Measurements from ENCODE around the gene RYR1. TPM values are rescaled to one million over a fixed set of nuclear protein-coding genes. Genes with fewer than 3 reads are reported as not detected.

The RYR1 gene
- total RNA-seq, 4 donors from 2014 or later: 0.20 to 2.1 (median 1.4) TPM

- peaks cover 26% of the 10 kb centered on the region for H3K27me3 ChIP-seq
- WGBS, 2 donors (ENCODE audit: low coverage in 1 of 2): 96% methylated on average over 9 of the region's 9 CpGs; no CpG with 5 or more reads in 1 of the 2 donors
These were observed 130.0 kb downstream of the RYR1 start for GRCh38 chr19:38563475-38563874.

GRCh38 chr19:38564981-38565690 lies 131.6 kb downstream of the RYR1 start:
- DNase-seq: no peak
- Histone ChIP-seq H3K27me3 (peaks cover 26% of the 10 kb centered on the region), H3K4me1 (peaks cover 0 to 4% (median 0%) of the 10 kb centered on the region in 4 donors), H3K9me3 (no peaks in the 10 kb centered on the region), H3K36me3 (no peaks in the 10 kb centered on the region), H3K4me3 (peak overlapping the region in 2 of 4 donors; percentile 21 to 43), H3K27ac (no peak overlapping the region)
- TF ChIP-seq POLR2AphosphoS5 (IDR thresholded peaks at IDR 0.05): no peak
- TF ChIP-seq POLR2A (IDR thresholded peaks at IDR 0.05): no peak
- no peak for TF ChIP-seq CTCF (IDR thresholded peaks at IDR 0.05)
- intact Hi-C loops (cut with DNase I; ENCODE audit: low total_unique reads) (no loop called here), in situ Hi-C loops (cut with MboI; ENCODE audit: low pct_ligation_motif_present in 1 of 4, low pct_unique_long_range_greater_than_20kb in 1 of 4, low sequenced_read_pairs in 3 of 4) (no loop called here)
- 0 to 12% methylated on average over 4 to 32 of the region's 111 CpGs for WGBS, 2 donors (ENCODE audit: low coverage in 1 of 2)

More at GRCh38 chr19:38563475-38563874, 130.0 kb downstream of the RYR1 start:
- Histone ChIP-seq H3K36me3 (no peaks in the 10 kb centered on the region), H3K27ac (no peak overlapping the region), H3K9me3 (no peaks in the 10 kb centered on the region), H3K4me1 (peaks cover 0 to 4% (median 0%) of the 10 kb centered on the region in 4 donors), H3K4me3 (no peak overlapping the region)
- TF ChIP-seq POLR2AphosphoS5 (IDR thresholded peaks at IDR 0.05) (no peak), CTCF (IDR thresholded peaks at IDR 0.05) (no peak), EP300 (IDR thresholded peaks at IDR 0.05; ENCODE audit: low read depth) (no peak), POLR2A (IDR thresholded peaks at IDR 0.05) (no peak)
- no peak for DNase-seq
- intact Hi-C loops (cut with DNase I; ENCODE audit: low total_unique reads): no loop called here
- in situ Hi-C loops (cut with MboI; ENCODE audit: low pct_ligation_motif_present in 1 of 4, low pct_unique_long_range_greater_than_20kb in 1 of 4, low sequenced_read_pairs in 3 of 4): no loop called here

- Histone ChIP-seq H3K36me3 (no peaks in the 10 kb centered on the region), H3K4me1 (peaks cover 0 to 4% (median 0%) of the 10 kb centered on the region in 4 donors), H3K4me3 (peak overlapping the region in 2 of 4 donors; percentile 21 to 43), H3K27ac (no peak overlapping the region), H3K27me3 (peaks cover 26% of the 10 kb centered on the region), H3K9me3 (no peaks in the 10 kb centered on the region)
- 35 to 74% methylated on average over 11 to 18 of the region's 21 CpGs for WGBS, 2 donors (ENCODE audit: low coverage in 1 of 2)
- intact Hi-C loops (cut with DNase I; ENCODE audit: low total_unique reads): no loop called here
- no peak for DNase-seq
- in situ Hi-C loops (cut with MboI; ENCODE audit: low pct_ligation_motif_present in 1 of 4, low pct_unique_long_range_greater_than_20kb in 1 of 4, low sequenced_read_pairs in 3 of 4): no loop called here
- TF ChIP-seq EP300 (IDR thresholded peaks at IDR 0.05; ENCODE audit: low read depth) (no peak), POLR2A (IDR thresholded peaks at IDR 0.05) (no peak), POLR2AphosphoS5 (IDR thresholded peaks at IDR 0.05) (no peak)
These were observed 132.2 kb downstream of the RYR1 start for GRCh38 chr19:38565691-38566105.

- intact Hi-C loops (cut with DNase I; ENCODE audit: low total_unique reads): no loop called here
- peaks cover 0 to 4% (median 0%) of the 10 kb centered on the region in 4 donors for H3K4me1 ChIP-seq
- in situ Hi-C loops (cut with MboI; ENCODE audit: low pct_ligation_motif_present in 1 of 4, low pct_unique_long_range_greater_than_20kb in 1 of 4, low sequenced_read_pairs in 3 of 4): no loop called here
- WGBS, 2 donors (ENCODE audit: low coverage in 1 of 2): 63 to 68% methylated on average over 3 to 6 of the region's 6 CpGs
- H3K27ac ChIP-seq: no peak overlapping the region
- peaks cover 14% of the 10 kb centered on the region for H3K27me3 ChIP-seq
- TF ChIP-seq POLR2AphosphoS5 (IDR thresholded peaks at IDR 0.05): no peak
- TF ChIP-seq POLR2A (IDR thresholded peaks at IDR 0.05): no peak
- no peak for TF ChIP-seq EP300 (IDR thresholded peaks at IDR 0.05; ENCODE audit: low read depth)
- no peak for TF ChIP-seq CTCF (IDR thresholded peaks at IDR 0.05)
- H3K9me3 ChIP-seq: no peaks in the 10 kb centered on the region
- H3K4me3 ChIP-seq: no peak overlapping the region
- DNase-seq: no peak
- no peaks in the 10 kb centered on the region for H3K36me3 ChIP-seq
These were observed 136.0 kb downstream of the RYR1 start for GRCh38 chr19:38569368-38569983.

Measured in transverse colon (tissue), 4 donors.